Parathyroid adenoma (tissue), 2 donors: Measurements from ENCODE around the gene NCBP2.
A peak's percentile ranks its signal among the peaks of the same experiment; 100 is the strongest.

Source experiments
- H2AFZ ChIP-seq: fragments of 300-600 bp; sonication (generic); one replicate; pipeline ENCODE4 v1.7.0; 2017; ENCODE audit warnings: antibody characterized with exemption, mild to moderate bottlenecking
- H3K27ac ChIP-seq: fragments of 300-600 bp; sonication (generic); one replicate; pipeline ENCODE4 v1.7.0; 2017
- H3K27me3 ChIP-seq: fragments of 300-600 bp; sonication (generic); one replicate; pipeline ENCODE4 v1.7.0; 2017; ENCODE audit warnings: low read length; ENCODE audit not compliant: control insufficient read depth, insufficient read depth
- H3K36me3 ChIP-seq: fragments of 300-600 bp; sonication (generic); one replicate; pipeline ENCODE4 v1.7.0; 2017; ENCODE audit warnings: low read length; ENCODE audit not compliant: control insufficient read depth, insufficient read depth
- H3K4me1 ChIP-seq: fragments of 300-600 bp; sonication (generic); one replicate; pipeline ENCODE4 v1.7.0; 2017; ENCODE audit warnings: control low read depth
- H3K4me2 ChIP-seq: fragments of 300-600 bp; sonication (generic); one replicate; pipeline ENCODE4 v1.7.0; 2017; ENCODE audit warnings: low read length
- H3K4me3 ChIP-seq: fragments of 300-600 bp; sonication (generic); one replicate; pipeline ENCODE4 v1.7.0; 2017; ENCODE audit warnings: low read depth, low read length
- H3K79me2 ChIP-seq: fragments of 300-600 bp; sonication (generic); one replicate; pipeline ENCODE4 v1.7.0; 2017; ENCODE audit warnings: control low read depth
- H3K9ac ChIP-seq: fragments of 300-600 bp; sonication (generic); one replicate; pipeline ENCODE4 v1.7.0; 2017; ENCODE audit warnings: mild to moderate bottlenecking
- H3K9me3 ChIP-seq: fragments of 300-600 bp; sonication (generic); one replicate; pipeline ENCODE4 v1.7.0; 2017; ENCODE audit warnings: low read length; ENCODE audit not compliant: control insufficient read depth
- CTCF ChIP-seq: fragments of 300-600 bp; sonication (generic); IDR thresholded peaks from one replicate; pipeline ENCODE4 v1.7.0; 2017; ENCODE audit warnings: antibody characterized with exemption, mild to moderate bottlenecking
- donor health status: primary hyperparathyroidism.

The NCBP2 gene

GRCh38 chr3:196942915-196943277 is 568 bp upstream of the NCBP2 start:
- Histone ChIP-seq H3K9me3 (no peaks in the 10 kb centered on the region), H2AFZ (peak overlapping the region; percentile 80), H3K4me3 (peak overlapping the region; percentile 91), H3K4me1 (peaks cover 7% of the 10 kb centered on the region), H3K27ac (peak overlapping the region; percentile 90), H3K4me2 (peak overlapping the region; percentile 99), H3K27me3 (no peaks in the 10 kb centered on the region), H3K9ac (peak overlapping the region; percentile 84), H3K36me3 (no peaks in the 10 kb centered on the region), H3K79me2 (peaks cover 16% of the 10 kb centered on the region)
- TF ChIP-seq CTCF = no peak

- Histone ChIP-seq H3K9ac (peak overlapping the region; percentile 61), H2AFZ (peak overlapping the region; percentile 80), H3K27ac (peak overlapping the region; percentile 90), H3K4me2 (peak overlapping the region; percentile 96), H3K4me1 (peaks cover 7% of the 10 kb centered on the region), H3K4me3 (peak overlapping the region; percentile 91), H3K27me3 (no peaks in the 10 kb centered on the region), H3K36me3 (no peaks in the 10 kb centered on the region), H3K9me3 (no peaks in the 10 kb centered on the region), H3K79me2 (peaks cover 16% of the 10 kb centered on the region)
- no peak for TF ChIP-seq CTCF
These were observed 551 bp downstream of the NCBP2 start for GRCh38 chr3:196941729-196942225.

GRCh38 chr3:196938576-196938975 is 3.8 kb downstream of the NCBP2 start:
- Histone ChIP-seq H3K36me3 (no peaks in the 10 kb centered on the region), H3K9me3 (no peaks in the 10 kb centered on the region)

GRCh38 chr3:196938124-196938523 is 4.2 kb downstream of the NCBP2 start:
- Histone ChIP-seq H3K27ac (no peak overlapping the region), H3K79me2 (peaks cover 11% of the 10 kb centered on the region), H3K36me3 (no peaks in the 10 kb centered on the region), H3K9me3 (no peaks in the 10 kb centered on the region), H2AFZ (no peak overlapping the region), H3K9ac (no peak overlapping the region), H3K4me2 (no peak overlapping the region), H3K27me3 (no peaks in the 10 kb centered on the region), H3K4me1 (peaks cover 3% of the 10 kb centered on the region), H3K4me3 (no peak overlapping the region)
- no peak for TF ChIP-seq CTCF

More at GRCh38 chr3:196938576-196938975, 3.8 kb downstream of the NCBP2 start:
- H3K4me1 ChIP-seq = peaks cover 6% of the 10 kb centered on the region
- H3K27me3 ChIP-seq = no peaks in the 10 kb centered on the region
- no peak overlapping the region for H2AFZ ChIP-seq
- no peak overlapping the region for H3K4me3 ChIP-seq
- TF ChIP-seq CTCF = no peak
- H3K79me2 ChIP-seq = peaks cover 16% of the 10 kb centered on the region
- no peak overlapping the region for H3K27ac ChIP-seq
- no peak overlapping the region for H3K4me2 ChIP-seq
- H3K9ac ChIP-seq = no peak overlapping the region

GRCh38 chr3:196936288-196936687 is 6.0 kb downstream of the NCBP2 start:
- Histone ChIP-seq H3K27ac (no peak overlapping the region), H3K4me1 (peaks cover 1% of the 10 kb centered on the region), H2AFZ (no peak overlapping the region), H3K79me2 (peaks cover 4% of the 10 kb centered on the region), H3K9ac (no peak overlapping the region), H3K4me3 (no peak overlapping the region), H3K27me3 (no peaks in the 10 kb centered on the region), H3K4me2 (no peak overlapping the region), H3K9me3 (no peaks in the 10 kb centered on the region), H3K36me3 (no peaks in the 10 kb centered on the region)
- TF ChIP-seq CTCF = no peak
